Trophoblast cell (in vitro differentiated cells and primary cell): Measurements from ENCODE around the gene LYPD8.

Experiments
- DNase-seq, 2 donors: peaks; one replicate each; pipeline ENCODE4 v3.0.0-alpha.2; 2016
- H2AFZ ChIP-seq: 2 replicates; pipeline ENCODE4 v1.6.1; 2013; ENCODE audit warnings: low read length, moderate library complexity, mild to moderate bottlenecking; ENCODE audit not compliant: insufficient read depth, poor library complexity
- H2AK5ac ChIP-seq: 2 replicates; pipeline ENCODE4 v1.6.1; 2013; ENCODE audit warnings: mild to moderate bottlenecking, low read length
- H2BK120ac ChIP-seq: 2 replicates; pipeline ENCODE4 v1.6.1; 2013; ENCODE audit warnings: low read length, mild to moderate bottlenecking, moderate library complexity; ENCODE audit not compliant: insufficient read depth, poor library complexity
- H2BK12ac ChIP-seq: 2 replicates; pipeline ENCODE4 v1.6.1; 2013; ENCODE audit warnings: mild to moderate bottlenecking, low read length, moderate library complexity
- H2BK5ac ChIP-seq: 2 replicates; pipeline ENCODE4 v1.6.1; 2013; ENCODE audit warnings: low read length, low read depth, moderate library complexity, mild to moderate bottlenecking; ENCODE audit not compliant: poor library complexity
- H3K14ac ChIP-seq: 2 replicates; pipeline ENCODE4 v1.6.1; 2013; ENCODE audit warnings: mild to moderate bottlenecking, low read length
- H3K18ac ChIP-seq: 2 replicates; pipeline ENCODE4 v1.6.1; 2013; ENCODE audit warnings: mild to moderate bottlenecking, low read length
- H3K23ac ChIP-seq: 2 replicates; pipeline ENCODE4 v1.6.1; 2013; ENCODE audit warnings: low read length
- H3K27ac ChIP-seq: 2 replicates; pipeline ENCODE4 v1.5.1; 2013; ENCODE audit warnings: low read depth, mild to moderate bottlenecking, inconsistent platforms, low read length, moderate library complexity
- H3K27me3 ChIP-seq: 2 replicates; pipeline ENCODE4 v1.6.1; 2013; ENCODE audit warnings: inconsistent platforms, mild to moderate bottlenecking, low read length, moderate library complexity; ENCODE audit not compliant: insufficient read depth
- H3K36me3 ChIP-seq, 2 experiments: 1 replicate in 1 of 2; 2 replicates in 1 of 2; pipeline ENCODE4 v1.6.1; 2013; ENCODE audit warnings: low read length in 2 of 2, mild to moderate bottlenecking in 2 of 2, moderate library complexity in 1 of 2; ENCODE audit not compliant: insufficient read depth in 2 of 2, control insufficient read depth in 1 of 2
- H3K4ac ChIP-seq: 2 replicates; pipeline ENCODE4 v1.6.1; 2013; ENCODE audit warnings: low read depth, mild to moderate bottlenecking, low read length, moderate library complexity
- H3K4me1 ChIP-seq, 2 experiments: 1 replicate in 1 of 2; 2 replicates in 1 of 2; pipeline ENCODE4 v1.6.1; 2013; ENCODE audit warnings: low read length in 2 of 2, mild to moderate bottlenecking in 2 of 2, moderate library complexity in 1 of 2; ENCODE audit not compliant: insufficient read depth in 2 of 2, control insufficient read depth in 1 of 2
- H3K4me2 ChIP-seq: 2 replicates; pipeline ENCODE4 v1.6.1; 2013; ENCODE audit warnings: inconsistent platforms, mild to moderate bottlenecking, low read length, moderate library complexity
- H3K4me3 ChIP-seq: 2 replicates; pipeline ENCODE4 v1.5.1; 2013; ENCODE audit warnings: mild to moderate bottlenecking, low read depth, low read length, inconsistent platforms
- H3K79me1 ChIP-seq: one replicate; pipeline ENCODE4 v1.6.1; 2013; ENCODE audit warnings: low read length
- H3K79me2 ChIP-seq: 2 replicates; pipeline ENCODE4 v1.6.1; 2013; ENCODE audit warnings: low read length, mild to moderate bottlenecking; ENCODE audit not compliant: control insufficient read depth, insufficient read depth, poor library complexity
- H3K9ac ChIP-seq: 2 replicates; pipeline ENCODE4 v1.6.1; 2013; ENCODE audit warnings: mild to moderate bottlenecking, low read length
- H3K9me3 ChIP-seq: 2 replicates; pipeline ENCODE4 v1.6.1; 2013; ENCODE audit warnings: low read depth, mild to moderate bottlenecking, control low read depth, inconsistent platforms, low read length; ENCODE audit not compliant: insufficient read depth
- H4K12ac ChIP-seq: 2 replicates; pipeline ENCODE4 v1.6.1; 2013; ENCODE audit warnings: low read depth, mild to moderate bottlenecking, low read length, moderate library complexity
- H4K8ac ChIP-seq: 2 replicates; pipeline ENCODE4 v1.6.1; 2013; ENCODE audit warnings: low read depth, mild to moderate bottlenecking, low read length, moderate library complexity
- H4K91ac ChIP-seq: one replicate; pipeline ENCODE4 v1.6.1; 2013; ENCODE audit warnings: low read depth, mild to moderate bottlenecking, low read length, moderate library complexity
- WGBS: extraction: QIAGEN DNeasy Blood & Tissue Kit; methylation state at CpG from one replicate; pipeline ENCODE4 v1.1.7; 2013; ENCODE audit warnings: missing lambda C conversion rate; ENCODE audit not compliant: insufficient read length, insufficient coverage; ENCODE audit errors: extremely low coverage; 5-methylcytosine and 5-hydroxymethylcytosine counted together

Gene LYPD8

GRCh38 chr1:248740876-248741275 lies 14.7 kb downstream of the LYPD8 start:
- WGBS, result no CpG with 5 or more reads among the region's 7 CpGs
- Histone ChIP-seq H2BK120ac (no peak overlapping the region), H3K9me3 (peaks cover 51% of the 10 kb centered on the region)

GRCh38 chr1:248739572-248740205 lies 15.9 kb downstream of the LYPD8 start:
- Histone ChIP-seq H3K18ac (no peak overlapping the region), H3K14ac (no peak overlapping the region), H2BK120ac (no peak overlapping the region), H4K12ac (no peak overlapping the region), H3K27me3 (no peaks in the 10 kb centered on the region), H3K79me2 (no peaks in the 10 kb centered on the region), H4K91ac (no peak overlapping the region), H3K4me2 (no peak overlapping the region), H2BK5ac (no peak overlapping the region), H2BK12ac (no peak overlapping the region), H3K4ac (no peak overlapping the region), H3K9ac (no peak overlapping the region), H3K27ac (no peak overlapping the region), H4K8ac (no peak overlapping the region), H3K9me3 (peaks cover 47% of the 10 kb centered on the region), H2AK5ac (no peak overlapping the region), H3K4me1 (no peaks in the 10 kb centered on the region), H3K4me3 (no peak overlapping the region), H2AFZ (no peak overlapping the region), H3K23ac (no peak overlapping the region), H3K79me1 (no peaks in the 10 kb centered on the region), H3K36me3 (no peaks in the 10 kb centered on the region)
- WGBS, result no CpG with 5 or more reads among the region's 16 CpGs
- DNase-seq, result no peak

More at GRCh38 chr1:248740876-248741275, 14.7 kb downstream of the LYPD8 start:
- Histone ChIP-seq H3K27ac (no peak overlapping the region), H3K4ac (no peak overlapping the region), H4K12ac (no peak overlapping the region), H3K9ac (no peak overlapping the region), H2AK5ac (no peak overlapping the region), H3K79me2 (no peaks in the 10 kb centered on the region), H3K4me1 (no peaks in the 10 kb centered on the region), H3K18ac (no peak overlapping the region), H3K36me3 (no peaks in the 10 kb centered on the region), H2BK12ac (no peak overlapping the region), H4K91ac (no peak overlapping the region), H3K14ac (no peak overlapping the region), H4K8ac (no peak overlapping the region), H3K4me2 (no peak overlapping the region), H3K23ac (no peak overlapping the region), H3K4me3 (no peak overlapping the region), H3K79me1 (no peaks in the 10 kb centered on the region), H3K27me3 (no peaks in the 10 kb centered on the region), H2AFZ (no peak overlapping the region), H2BK5ac (no peak overlapping the region)
- no peak for DNase-seq

- H4K8ac ChIP-seq, result no peak overlapping the region
- no peak overlapping the region for H3K4me2 ChIP-seq
- no peak overlapping the region for H2BK5ac ChIP-seq
- H3K79me2 ChIP-seq, result no peaks in the 10 kb centered on the region
- no peaks in the 10 kb centered on the region for H3K4me1 ChIP-seq
- H3K36me3 ChIP-seq, result no peaks in the 10 kb centered on the region
- H3K14ac ChIP-seq, result no peak overlapping the region
- no peak overlapping the region for H3K18ac ChIP-seq
- no peak overlapping the region for H2BK12ac ChIP-seq
- H4K12ac ChIP-seq, result no peak overlapping the region
- peaks cover 40% of the 10 kb centered on the region for H3K9me3 ChIP-seq
- H3K27me3 ChIP-seq, result no peaks in the 10 kb centered on the region
- H4K91ac ChIP-seq, result no peak overlapping the region
- H3K9ac ChIP-seq, result no peak overlapping the region
- H3K27ac ChIP-seq, result no peak overlapping the region
- H3K4ac ChIP-seq, result no peak overlapping the region
- H3K79me1 ChIP-seq, result no peaks in the 10 kb centered on the region
- H2AK5ac ChIP-seq, result no peak overlapping the region
- no CpG with 5 or more reads among the region's 6 CpGs for WGBS
- no peak overlapping the region for H3K23ac ChIP-seq
- H2AFZ ChIP-seq, result no peak overlapping the region
- no peak overlapping the region for H2BK120ac ChIP-seq
- no peak for DNase-seq
- H3K4me3 ChIP-seq, result no peak overlapping the region
Measured at GRCh38 chr1:248737457-248737856, 18.1 kb downstream of the LYPD8 start.

DNA sequence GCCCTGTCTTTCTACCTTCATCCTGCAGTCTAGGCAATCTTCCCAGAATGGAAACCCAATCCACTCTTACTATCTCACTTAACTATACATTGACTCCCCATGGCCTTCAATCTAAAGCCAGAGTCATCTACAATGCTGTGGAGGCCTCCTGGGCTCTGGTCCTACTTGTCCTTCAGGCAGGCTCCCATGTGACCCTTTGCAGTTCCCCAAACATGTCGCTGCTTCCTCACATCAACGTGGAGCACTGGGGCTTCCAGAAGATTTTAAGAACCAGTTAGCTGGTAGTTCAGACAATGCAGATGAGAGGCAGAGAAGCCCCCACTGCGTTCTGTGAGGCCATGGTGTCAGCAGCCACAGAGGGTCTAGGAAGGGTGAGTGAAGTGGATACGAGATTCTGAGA lies 18.6 kb downstream of the LYPD8 start:
- Histone ChIP-seq H2AFZ (no peak overlapping the region), H3K9ac (no peak overlapping the region), H3K4me1 (no peaks in the 10 kb centered on the region), H2AK5ac (no peak overlapping the region), H2BK5ac (no peak overlapping the region), H4K91ac (no peak overlapping the region), H4K8ac (no peak overlapping the region), H3K27ac (no peak overlapping the region), H3K4me3 (no peak overlapping the region), H3K79me1 (no peaks in the 10 kb centered on the region), H3K79me2 (no peaks in the 10 kb centered on the region), H3K9me3 (peaks cover 40% of the 10 kb centered on the region), H3K27me3 (no peaks in the 10 kb centered on the region), H3K23ac (no peak overlapping the region), H4K12ac (no peak overlapping the region), H2BK120ac (no peak overlapping the region), H3K36me3 (no peaks in the 10 kb centered on the region), H3K14ac (no peak overlapping the region), H3K4ac (no peak overlapping the region), H3K18ac (no peak overlapping the region), H3K4me2 (no peak overlapping the region), H2BK12ac (no peak overlapping the region)
- no CpG with 5 or more reads among the region's 4 CpGs for WGBS
- no peak for DNase-seq
